Activated naive CD4-positive, alpha-beta T cell treated with anti-CD3 and anti-CD28 coated beads, Interleukin-2, amount 10 ng/mL, durations not matched to agents 7 days and 5 days (primary cell): ENCODE results near the gene SSU72.
"Not testable (repeated sequence)": the region's sequence is repeated elsewhere in the genome, so short reads cannot be mapped to it uniquely, and the experiment has no call there.

ENCODE experiments used
- CTCF ChIA-PET: fragments of 350-600 bp; sonication (Branson Sonifier 250); formaldehyde crosslinking; loops from one replicate; lab custom pipeline; 2021; ENCODE audit warnings: antibody characterized with exemption; lab: Charles Lee
- DNase-seq: peaks from one replicate; pipeline ENCODE4 v3.0.0-alpha.2; 2020
- H3K27ac Mint-ChIP-seq: one replicate; pipeline ENCODE4 v1.8.0; 2021; ENCODE audit warnings: mild to moderate bottlenecking, moderate library complexity, mixed read lengths
- H3K27me3 Mint-ChIP-seq: one replicate; pipeline ENCODE4 v1.8.0; 2021; ENCODE audit warnings: mild to moderate bottlenecking, mixed read lengths
- H3K36me3 Mint-ChIP-seq: one replicate; pipeline ENCODE4 v1.8.0; 2021; ENCODE audit warnings: mixed read lengths
- H3K4me1 Mint-ChIP-seq: one replicate; pipeline ENCODE4 v1.8.0; 2021; ENCODE audit warnings: mixed read lengths
- H3K4me3 Mint-ChIP-seq: one replicate; pipeline ENCODE4 v1.8.0; 2021; ENCODE audit warnings: mild to moderate bottlenecking, moderate library complexity, mixed read lengths
- H3K9me3 Mint-ChIP-seq: one replicate; pipeline ENCODE4 v1.8.0; 2021; ENCODE audit warnings: mixed read lengths

SSU72 gene

GRCh38 chr1:1533176-1533893 is 41.3 kb downstream of the SSU72 start:
- H3K27ac Mint-ChIP-seq, H3K27me3 Mint-ChIP-seq, H3K4me1 Mint-ChIP-seq, H3K9me3 Mint-ChIP-seq, DNase-seq, H3K4me3 Mint-ChIP-seq, CTCF ChIA-PET: not testable (repeated sequence)
- peaks cover 19% of the 10 kb centered on the region for H3K36me3 Mint-ChIP-seq

- DNase-seq, result no peak
- no peaks in the 10 kb centered on the region for H3K27me3 Mint-ChIP-seq
- H3K27ac Mint-ChIP-seq, result no peak overlapping the region
- H3K9me3 Mint-ChIP-seq, result peaks cover 8% of the 10 kb centered on the region
- peaks cover 25% of the 10 kb centered on the region for H3K36me3 Mint-ChIP-seq
- H3K4me3 Mint-ChIP-seq, result no peak overlapping the region
- CTCF ChIA-PET, result no interaction called here
- no peaks in the 10 kb centered on the region for H3K4me1 Mint-ChIP-seq
Observed at GRCh38 chr1:1531947-1532346, 42.7 kb downstream of the SSU72 start.

- CTCF ChIA-PET, result no interaction called here
- peaks cover 8% of the 10 kb centered on the region for H3K9me3 Mint-ChIP-seq
- no peak overlapping the region for H3K4me3 Mint-ChIP-seq
- DNase-seq, result no peak
- peaks cover 25% of the 10 kb centered on the region for H3K36me3 Mint-ChIP-seq
- no peaks in the 10 kb centered on the region for H3K27me3 Mint-ChIP-seq
- H3K27ac Mint-ChIP-seq, result no peak overlapping the region
- no peaks in the 10 kb centered on the region for H3K4me1 Mint-ChIP-seq
Observed at GRCh38 chr1:1529936-1530335, 44.7 kb downstream of the SSU72 start.

DNA sequence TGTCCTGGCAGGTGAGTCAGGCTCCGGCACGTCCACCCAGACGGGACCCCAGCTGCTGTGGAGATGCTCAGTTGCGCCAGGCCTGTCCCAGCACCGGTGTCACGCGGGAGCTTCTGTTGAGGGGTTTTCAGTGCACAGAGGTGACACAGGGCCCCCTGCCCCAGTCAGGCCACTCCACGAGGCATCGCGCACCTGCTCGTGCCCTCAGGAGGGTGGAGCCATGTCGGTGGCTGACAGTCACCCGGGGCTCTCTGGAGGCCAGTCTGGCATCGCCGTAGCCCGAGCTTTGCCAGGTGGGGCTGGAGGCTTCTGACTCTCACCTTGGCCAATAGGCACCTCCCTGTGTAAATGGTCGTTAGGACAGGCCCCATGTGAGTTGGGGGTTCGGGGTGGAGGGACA is 45.3 kb downstream of the SSU72 start:
- Mint-ChIP-seq H3K27ac (no peak overlapping the region), H3K9me3 (peaks cover 8% of the 10 kb centered on the region), H3K4me1 (no peaks in the 10 kb centered on the region), H3K4me3 (no peak overlapping the region), H3K27me3 (no peaks in the 10 kb centered on the region), H3K36me3 (peaks cover 25% of the 10 kb centered on the region)
- CTCF ChIA-PET, result no interaction called here
- DNase-seq, result no peak

DNA sequence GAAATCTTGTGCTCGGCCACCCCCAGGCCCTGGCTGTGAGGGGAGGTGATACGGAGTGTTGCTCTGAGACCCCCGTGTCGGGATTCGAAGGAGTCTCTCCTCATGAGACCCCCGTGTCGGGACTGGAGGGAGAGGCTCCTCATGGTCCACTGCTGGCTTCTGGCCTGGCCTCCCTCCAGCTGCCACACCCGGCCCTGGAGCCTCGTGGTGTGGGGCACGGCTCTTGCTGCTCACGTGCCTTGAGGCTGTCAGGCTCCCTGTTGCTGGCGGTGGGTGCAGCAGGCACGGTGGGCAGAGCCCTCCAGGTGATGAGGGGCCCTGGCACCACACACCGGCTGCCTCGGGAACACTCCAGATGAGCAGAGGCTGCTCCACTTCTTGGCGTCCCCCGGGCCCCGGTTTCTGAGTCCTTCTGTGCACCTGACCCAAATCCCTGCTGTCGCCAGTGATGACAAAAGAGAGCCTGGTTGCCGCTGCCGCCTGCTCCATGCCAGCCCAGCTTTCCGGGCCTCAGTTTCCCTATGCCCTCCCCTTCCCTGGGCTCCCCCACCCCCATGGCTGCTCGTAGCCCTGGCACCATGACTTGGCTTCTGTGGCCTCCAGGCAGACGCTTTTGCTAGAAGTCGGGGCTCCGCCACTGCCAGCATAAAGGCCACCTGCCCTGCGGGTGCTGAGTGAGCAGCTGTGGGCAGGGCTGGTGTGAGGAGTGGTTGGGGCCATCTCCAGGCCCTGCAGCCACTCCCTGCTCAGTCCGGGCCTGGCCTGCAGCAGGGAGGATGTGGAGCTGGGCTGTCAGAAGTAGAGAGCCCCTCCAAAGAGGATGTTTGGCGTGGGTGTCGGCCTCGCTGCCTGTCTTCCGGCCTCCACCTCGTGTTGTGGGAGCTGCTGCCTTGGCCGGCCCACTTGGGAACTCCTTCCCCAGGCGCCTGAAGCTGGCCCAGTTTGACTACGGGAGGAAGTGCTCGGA is 46.1 kb downstream of the SSU72 start:
- CTCF ChIA-PET, result no interaction called here
- Mint-ChIP-seq H3K4me3 (no peak overlapping the region), H3K4me1 (no peaks in the 10 kb centered on the region), H3K9me3 (peaks cover 8% of the 10 kb centered on the region), H3K27me3 (no peaks in the 10 kb centered on the region), H3K36me3 (peaks cover 27% of the 10 kb centered on the region), H3K27ac (no peak overlapping the region)
- DNase-seq, result no peak

GRCh38 chr1:1527092-1527816 is 47.4 kb downstream of the SSU72 start:
- Mint-ChIP-seq H3K27ac (no peak overlapping the region), H3K9me3 (peaks cover 8% of the 10 kb centered on the region), H3K36me3 (peaks cover 27% of the 10 kb centered on the region), H3K4me1 (no peaks in the 10 kb centered on the region), H3K4me3 (no peak overlapping the region), H3K27me3 (no peaks in the 10 kb centered on the region)
- CTCF ChIA-PET, result no interaction called here
- DNase-seq, result no peak

DNA sequence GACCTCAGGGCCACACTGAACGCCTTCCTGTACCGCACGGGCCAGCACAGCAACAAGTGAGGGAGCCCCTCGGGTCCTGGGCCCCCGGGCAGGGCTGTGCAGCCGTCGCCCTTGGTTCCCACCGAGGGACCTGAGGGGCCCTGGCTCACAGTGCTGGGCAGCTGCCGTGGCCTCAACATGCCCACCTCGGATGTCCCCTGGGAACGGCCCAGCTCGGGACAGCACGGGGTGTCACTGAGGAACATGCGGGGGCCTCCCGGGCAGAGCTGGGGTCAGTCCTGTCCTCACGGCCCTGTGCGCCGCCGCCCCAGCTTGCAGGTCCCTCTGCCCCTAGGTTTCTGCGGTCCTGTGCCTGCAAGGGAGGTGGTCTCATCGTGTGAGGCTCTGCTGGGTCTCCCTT is 48.2 kb downstream of the SSU72 start:
- CTCF ChIA-PET, H3K27me3 Mint-ChIP-seq, H3K27ac Mint-ChIP-seq, H3K4me1 Mint-ChIP-seq, H3K9me3 Mint-ChIP-seq, DNase-seq, H3K4me3 Mint-ChIP-seq: not testable (repeated sequence)
- peaks cover 22% of the 10 kb centered on the region for H3K36me3 Mint-ChIP-seq

DNA sequence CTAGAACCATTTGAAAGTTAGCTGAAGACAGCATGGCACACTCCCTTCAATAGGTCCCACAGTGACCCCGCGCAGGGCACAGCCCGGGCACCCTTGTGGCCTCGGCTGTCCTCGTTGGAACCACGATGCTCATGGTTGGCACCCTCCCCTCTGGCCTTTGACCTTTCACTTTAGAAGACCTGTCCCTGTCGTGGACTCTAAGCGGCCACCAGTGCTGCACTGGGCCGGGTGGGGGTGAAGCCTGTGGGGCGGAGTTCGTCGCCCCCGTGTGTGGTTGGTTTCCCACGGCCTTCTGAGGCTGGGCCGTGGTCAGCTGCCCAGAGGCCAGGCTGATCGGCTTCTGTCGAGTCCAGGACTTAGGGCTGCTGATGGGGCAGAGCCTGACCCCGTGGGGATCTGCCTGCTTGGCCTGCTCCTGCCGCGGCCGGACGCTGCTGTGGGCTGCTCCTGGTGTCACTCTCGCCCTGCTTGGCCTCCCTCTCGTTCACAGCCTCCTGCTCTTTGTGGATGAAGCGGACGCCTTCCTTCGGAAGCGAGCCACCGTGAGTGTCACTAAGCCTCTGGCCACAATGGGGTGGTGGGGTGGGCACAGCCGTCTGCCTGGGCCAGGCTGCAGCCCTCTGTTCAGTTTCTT is 49.8 kb downstream of the SSU72 start:
- H3K4me1 Mint-ChIP-seq, H3K9me3 Mint-ChIP-seq, CTCF ChIA-PET, DNase-seq, H3K27ac Mint-ChIP-seq, H3K4me3 Mint-ChIP-seq, H3K27me3 Mint-ChIP-seq: not testable (repeated sequence)
- H3K36me3 Mint-ChIP-seq, result peaks cover 15% of the 10 kb centered on the region

- H3K4me3 Mint-ChIP-seq, H3K27ac Mint-ChIP-seq, H3K36me3 Mint-ChIP-seq, H3K9me3 Mint-ChIP-seq, H3K27me3 Mint-ChIP-seq, CTCF ChIA-PET, DNase-seq, H3K4me1 Mint-ChIP-seq: not testable (repeated sequence)
Observed at GRCh38 chr1:1523651-1524050, 51.0 kb downstream of the SSU72 start.

- peaks cover 14% of the 10 kb centered on the region for H3K36me3 Mint-ChIP-seq
- H3K9me3 Mint-ChIP-seq, H3K4me1 Mint-ChIP-seq, H3K27me3 Mint-ChIP-seq, DNase-seq, H3K4me3 Mint-ChIP-seq, CTCF ChIA-PET, H3K27ac Mint-ChIP-seq: not testable (repeated sequence)
Observed at GRCh38 chr1:1523226-1523625, 51.4 kb downstream of the SSU72 start.

DNA sequence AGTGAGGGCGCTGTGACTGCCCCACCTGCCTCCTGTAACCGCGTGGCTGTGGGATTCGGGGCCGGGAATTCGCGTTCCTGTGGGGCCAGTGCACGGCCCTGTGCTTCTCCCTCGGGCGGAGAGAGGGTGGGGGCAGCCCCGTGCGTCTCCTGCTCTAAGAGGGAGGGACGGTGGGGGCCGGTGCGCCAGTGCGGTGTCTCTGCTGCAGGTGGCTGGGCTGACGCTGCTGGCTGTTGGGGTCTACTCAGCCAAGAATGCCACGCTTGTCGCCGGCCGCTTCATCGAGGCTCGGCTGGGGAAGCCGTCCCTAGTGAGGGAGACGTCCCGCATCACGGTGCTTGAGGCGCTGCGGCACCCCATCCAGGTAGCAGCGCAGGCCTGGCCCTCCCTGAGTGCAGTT is 52.1 kb downstream of the SSU72 start:
- H3K36me3 Mint-ChIP-seq, result peaks cover 16% of the 10 kb centered on the region
- H3K4me3 Mint-ChIP-seq, H3K27me3 Mint-ChIP-seq, CTCF ChIA-PET, H3K4me1 Mint-ChIP-seq, H3K9me3 Mint-ChIP-seq, H3K27ac Mint-ChIP-seq, DNase-seq: not testable (repeated sequence)

DNA sequence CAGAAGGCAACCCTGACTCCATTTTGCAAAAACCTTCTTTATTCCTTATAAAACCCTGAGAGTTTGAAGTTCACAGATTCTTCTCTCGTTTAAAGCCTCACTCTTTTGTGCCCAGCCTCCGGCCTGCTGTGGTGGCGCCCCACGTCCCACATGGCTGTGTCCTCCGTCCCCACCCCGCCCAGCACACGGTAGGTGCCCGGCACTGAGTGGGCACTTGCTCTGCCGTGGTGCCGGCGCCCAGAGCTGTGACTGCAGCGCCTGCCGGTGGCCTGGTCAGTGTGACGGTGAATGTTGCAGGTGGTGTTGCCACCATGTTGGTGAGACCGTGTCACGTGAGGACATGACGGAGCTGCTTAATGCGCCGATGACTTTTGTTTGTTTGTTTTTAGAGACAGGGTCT is 53.3 kb downstream of the SSU72 start:
- H3K36me3 Mint-ChIP-seq, result peaks cover 13% of the 10 kb centered on the region
- H3K9me3 Mint-ChIP-seq, result no peaks in the 10 kb centered on the region
- no peak overlapping the region for H3K4me3 Mint-ChIP-seq
- no peaks in the 10 kb centered on the region for H3K27me3 Mint-ChIP-seq
- CTCF ChIA-PET, result no interaction called here
- H3K27ac Mint-ChIP-seq, result no peak overlapping the region
- no peak for DNase-seq
- no peaks in the 10 kb centered on the region for H3K4me1 Mint-ChIP-seq

DNA sequence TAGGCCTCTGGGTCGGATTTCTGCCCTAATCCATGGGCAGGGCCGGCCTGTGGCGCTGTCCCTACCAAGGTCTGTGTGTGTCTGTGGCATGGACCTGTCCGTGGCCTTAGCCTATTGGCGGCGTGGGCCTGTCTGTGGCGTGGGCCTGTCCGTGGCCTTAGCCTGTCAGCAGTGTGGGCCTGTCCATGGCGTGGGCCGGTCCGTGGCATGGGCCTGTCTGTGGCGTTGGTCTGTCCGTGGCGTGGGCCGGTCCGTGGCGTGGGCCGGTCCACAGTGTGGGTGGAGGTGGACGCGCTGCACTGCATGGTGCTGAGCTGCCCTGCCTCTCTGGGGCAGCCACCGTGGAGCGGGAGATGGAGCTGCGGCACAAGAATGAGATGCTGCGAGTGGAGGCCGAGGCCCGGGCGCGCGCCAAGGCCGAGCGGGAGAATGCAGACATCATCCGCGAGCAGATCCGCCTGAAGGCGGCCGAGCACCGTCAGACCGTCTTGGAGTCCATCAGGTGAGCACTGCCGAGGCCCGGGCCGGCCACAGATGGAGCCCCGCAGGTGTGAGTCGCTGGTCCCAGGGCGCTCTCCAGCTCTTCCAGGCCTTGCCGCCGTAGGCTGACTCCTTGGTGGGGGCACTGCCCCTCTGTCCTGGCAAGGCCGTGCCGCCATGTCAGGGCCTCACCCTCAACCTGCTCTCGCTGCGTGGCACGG is 54.7 kb downstream of the SSU72 start:
- H3K27me3 Mint-ChIP-seq, H3K4me3 Mint-ChIP-seq, H3K27ac Mint-ChIP-seq, H3K9me3 Mint-ChIP-seq, H3K4me1 Mint-ChIP-seq, CTCF ChIA-PET, DNase-seq: not testable (repeated sequence)
- peaks cover 13% of the 10 kb centered on the region for H3K36me3 Mint-ChIP-seq

DNA sequence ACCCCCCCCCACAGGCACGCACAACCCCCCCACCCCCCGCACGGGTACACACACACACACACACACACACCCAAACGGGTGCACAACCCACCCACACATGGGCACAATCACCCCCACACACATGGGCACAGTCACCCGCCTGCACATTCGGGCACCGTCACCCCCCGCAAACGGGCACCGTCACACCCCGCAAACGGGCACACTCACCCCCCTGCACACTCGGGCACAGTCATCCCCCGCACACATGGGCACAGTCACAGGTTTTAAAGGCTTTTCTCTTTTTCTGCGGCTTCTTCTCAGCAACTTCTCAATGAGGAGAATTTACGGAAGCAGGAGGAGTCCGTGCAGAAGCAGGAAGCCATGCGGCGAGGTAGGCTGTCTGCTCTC is 56.0 kb downstream of the SSU72 start:
- peaks cover 12% of the 10 kb centered on the region for H3K36me3 Mint-ChIP-seq
- H3K4me1 Mint-ChIP-seq, DNase-seq, H3K27ac Mint-ChIP-seq, H3K9me3 Mint-ChIP-seq, CTCF ChIA-PET, H3K27me3 Mint-ChIP-seq, H3K4me3 Mint-ChIP-seq: not testable (repeated sequence)
